Measurements from ENCODE around the gene CREB3L4.

The CREB3L4 gene

DNA sequence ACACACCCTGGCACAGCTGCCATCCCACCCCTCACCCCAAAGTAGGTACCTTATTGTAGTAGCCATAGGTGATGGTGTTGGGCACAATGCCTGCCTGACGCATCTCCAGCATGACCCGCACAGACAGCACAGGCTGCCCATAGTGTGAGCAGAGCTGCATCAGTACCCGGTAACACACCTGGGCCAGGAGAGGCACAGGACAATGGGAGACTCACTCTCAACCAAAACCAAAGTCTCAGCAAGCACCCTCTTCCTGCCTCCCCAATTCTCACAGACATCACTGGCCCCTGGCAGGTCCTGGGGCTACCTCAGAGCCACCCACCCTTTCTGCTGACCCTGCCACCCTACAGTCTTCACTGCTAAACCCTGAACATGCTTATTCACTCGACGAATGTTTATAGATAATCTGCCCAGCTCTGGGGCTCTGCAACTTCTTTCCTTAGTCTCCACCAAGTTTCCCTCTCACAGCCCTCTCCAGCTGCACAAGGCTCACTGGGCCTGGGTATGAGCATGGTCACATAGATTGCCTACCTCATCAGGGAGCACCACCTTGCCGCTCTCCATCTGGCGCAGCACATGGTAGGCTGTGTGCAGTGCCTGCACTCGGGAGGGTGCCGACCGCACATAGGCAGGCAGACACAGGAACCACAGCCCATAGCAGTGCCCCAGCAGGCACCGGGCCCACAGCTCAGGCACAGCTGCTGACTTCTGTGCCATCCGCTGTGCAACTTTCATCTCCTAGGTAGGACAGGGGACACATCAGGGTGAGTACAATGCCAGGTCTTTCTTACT, 31.5 kb upstream of the CREB3L4 start:
- DNase-seq (ENCODE audit: insufficient read length, low spot score) (no peak), FAIRE-seq (no peak)

GRCh38 chr1:153937331-153937730, 30.4 kb upstream of the CREB3L4 start:
- FAIRE-seq = no peak
- DNase-seq (ENCODE audit: insufficient read length, low spot score) = no peak

DNA sequence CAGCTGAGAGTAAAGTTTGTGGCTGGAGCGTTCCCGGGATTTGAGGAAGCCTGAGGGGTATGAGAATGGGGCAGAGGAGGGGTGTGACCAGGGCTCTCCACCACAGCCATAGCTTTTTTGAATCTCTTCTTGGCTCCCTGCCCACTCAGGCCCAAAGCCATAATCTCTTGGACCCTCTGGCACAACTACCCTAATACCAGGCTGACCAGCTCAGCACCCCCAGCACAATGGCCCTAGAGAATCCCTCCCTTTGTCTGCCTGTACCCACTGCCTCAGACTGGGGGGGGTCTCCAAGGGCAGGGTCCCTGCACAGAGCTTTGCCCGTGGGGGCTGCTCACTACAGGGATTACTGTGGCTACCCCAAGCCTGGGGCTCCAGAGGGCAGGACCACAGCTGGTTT, 28.7 kb upstream of the CREB3L4 start:
- FAIRE-seq (no peak), DNase-seq (ENCODE audit: insufficient read length, low spot score) (no peak)

DNA sequence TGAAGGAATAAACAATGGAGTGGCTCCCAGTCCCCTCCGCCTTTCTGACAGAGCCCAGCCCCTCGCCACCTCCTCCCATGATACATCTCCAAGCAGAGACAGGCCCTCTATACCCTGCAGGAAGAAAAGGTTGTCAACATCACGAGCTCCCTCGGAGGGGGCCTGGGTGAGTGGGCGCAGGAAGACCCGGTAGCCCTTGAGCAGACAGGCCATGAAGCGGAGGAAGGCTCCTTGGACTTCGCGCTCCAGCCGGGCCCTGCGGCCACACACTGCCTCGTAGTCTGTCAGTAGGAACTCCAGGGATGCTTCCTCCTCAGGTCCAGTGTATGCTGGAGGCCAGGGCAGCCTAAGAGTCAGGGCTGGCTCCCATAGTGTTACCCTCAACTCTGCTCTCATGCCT, 28.2 kb upstream of the CREB3L4 start:
- FAIRE-seq (no peak), DNase-seq (ENCODE audit: insufficient read length, low spot score) (no peak)

DNA sequence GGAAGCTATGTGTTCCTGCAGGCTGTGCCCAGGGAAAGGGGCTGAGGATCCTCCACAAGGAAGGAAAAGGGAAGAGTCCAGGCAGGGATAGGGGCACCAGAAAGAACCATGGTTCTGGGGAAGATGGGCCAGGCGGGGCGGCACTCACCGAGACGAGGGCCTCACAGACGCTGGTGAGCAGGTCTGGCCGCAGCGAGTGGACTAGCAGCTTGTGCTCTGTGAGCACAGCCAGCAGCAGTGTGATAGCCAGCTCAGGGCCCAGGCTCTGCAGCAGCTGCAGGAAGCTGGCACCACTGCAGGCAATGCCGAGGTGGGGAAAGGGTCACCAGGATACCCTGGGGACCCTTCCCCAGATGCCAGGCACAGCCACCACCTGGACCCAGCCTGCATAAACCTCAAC, 26.9 kb upstream of the CREB3L4 start:
- no peak for DNase-seq (ENCODE audit: insufficient read length, low spot score)
- FAIRE-seq = no peak

- DNase-seq (ENCODE audit: insufficient read length, low spot score) = no peak
- FAIRE-seq = no peak
Measured at GRCh38 chr1:153941826-153942725, 25.6 kb upstream of the CREB3L4 start.

DNA sequence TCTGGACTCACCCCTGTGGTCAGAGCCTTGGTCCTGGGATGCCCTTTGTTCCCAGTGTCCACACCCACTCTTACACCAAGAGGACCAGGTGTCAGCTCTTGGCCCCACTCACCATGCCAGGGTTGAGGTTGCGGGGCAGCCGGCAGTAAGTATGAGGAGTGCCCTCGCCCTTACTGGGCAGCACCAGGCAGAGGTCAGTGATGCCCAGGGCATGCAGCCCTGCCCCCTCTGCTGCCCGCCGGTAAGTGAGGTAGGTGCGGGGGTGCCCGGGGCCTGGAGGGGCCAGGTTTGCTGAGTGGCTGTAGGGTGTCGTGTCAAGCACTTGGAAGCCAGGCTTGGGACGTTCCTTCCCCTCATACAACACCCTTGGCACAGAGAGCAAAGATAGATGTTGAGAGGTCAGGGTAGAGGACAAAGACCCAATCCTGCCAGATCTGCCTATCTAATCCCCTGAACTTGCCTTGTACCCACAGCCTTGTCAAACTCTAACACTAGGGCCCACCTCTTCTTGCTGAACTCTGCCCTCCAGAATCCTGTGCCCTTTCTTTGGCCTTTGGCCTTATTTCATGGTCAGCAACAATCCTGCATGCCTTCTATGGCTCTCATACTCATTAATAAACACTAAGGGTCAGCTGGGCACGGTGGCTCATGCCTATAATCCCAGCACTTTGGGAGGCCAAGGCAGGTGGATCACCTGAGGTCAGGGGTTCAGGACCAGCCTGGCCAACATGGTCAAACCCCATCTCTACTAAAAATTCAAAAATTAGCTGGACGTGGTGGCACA, 24.7 kb upstream of the CREB3L4 start:
- no peak for DNase-seq (ENCODE audit: insufficient read length, low spot score)
- no peak for FAIRE-seq

GRCh38 chr1:153944005-153944826, 23.5 kb upstream of the CREB3L4 start:
- FAIRE-seq (no peak), DNase-seq (ENCODE audit: insufficient read length, low spot score) (no peak)

DNA sequence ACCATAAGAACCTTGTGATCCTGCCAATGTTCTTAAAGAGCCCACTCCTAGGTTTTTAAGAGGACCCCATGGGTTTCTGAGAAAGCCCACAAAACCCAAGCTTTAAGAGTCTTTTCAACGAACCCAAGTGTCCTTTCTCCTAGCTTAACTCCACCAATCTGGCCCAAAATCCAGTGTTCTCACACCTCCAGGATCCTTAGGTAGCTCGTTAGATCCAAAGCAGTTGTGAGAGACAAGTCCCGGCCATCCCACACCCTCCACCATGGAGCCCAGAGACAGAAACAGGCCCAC, 22.9 kb upstream of the CREB3L4 start:
- no peak for FAIRE-seq
- DNase-seq (ENCODE audit: insufficient read length, low spot score) = no peak

DNA sequence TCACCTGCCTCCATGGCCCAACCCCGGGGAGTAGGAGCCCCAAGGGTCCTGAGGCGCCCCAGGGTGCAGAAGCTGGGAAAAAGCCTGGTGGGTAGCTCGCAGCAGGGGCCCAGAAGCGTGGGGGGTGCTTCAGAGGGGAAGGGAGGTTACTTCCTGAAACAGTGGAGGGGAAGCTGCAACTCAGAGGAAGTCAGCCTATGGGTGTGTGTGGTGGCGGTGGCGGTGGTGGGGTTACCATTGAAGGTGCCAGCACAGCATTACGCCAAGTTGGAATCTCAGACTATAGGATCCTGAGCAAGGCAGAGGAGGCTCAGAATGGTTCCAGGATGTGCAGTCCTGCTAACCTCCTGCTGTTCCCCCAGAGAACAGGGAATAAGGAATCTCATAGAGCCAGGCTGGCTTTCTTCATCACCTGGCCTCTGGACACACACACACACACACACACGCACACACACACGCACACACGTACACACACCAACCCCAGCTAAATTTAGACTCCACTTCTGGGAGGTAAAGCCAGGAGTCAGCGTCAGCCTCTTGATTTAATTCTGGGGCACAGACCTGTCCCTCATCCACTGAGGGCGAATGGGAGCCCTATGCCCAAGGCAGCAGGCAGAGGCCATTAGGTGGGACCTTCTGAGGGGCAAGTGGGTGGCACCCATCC, 22.4 kb upstream of the CREB3L4 start:
- peak; percentile 92 for DNase-seq (ENCODE audit: insufficient read length, low spot score)

GRCh38 chr1:153945795-153946621, 21.7 kb upstream of the CREB3L4 start:
- FAIRE-seq (peak; percentile 92), DNase-seq (ENCODE audit: insufficient read length, low spot score) (peak; percentile 95)

More for the DNA sequence above, 22.4 kb upstream of the CREB3L4 start:
- no peak for FAIRE-seq

DNA sequence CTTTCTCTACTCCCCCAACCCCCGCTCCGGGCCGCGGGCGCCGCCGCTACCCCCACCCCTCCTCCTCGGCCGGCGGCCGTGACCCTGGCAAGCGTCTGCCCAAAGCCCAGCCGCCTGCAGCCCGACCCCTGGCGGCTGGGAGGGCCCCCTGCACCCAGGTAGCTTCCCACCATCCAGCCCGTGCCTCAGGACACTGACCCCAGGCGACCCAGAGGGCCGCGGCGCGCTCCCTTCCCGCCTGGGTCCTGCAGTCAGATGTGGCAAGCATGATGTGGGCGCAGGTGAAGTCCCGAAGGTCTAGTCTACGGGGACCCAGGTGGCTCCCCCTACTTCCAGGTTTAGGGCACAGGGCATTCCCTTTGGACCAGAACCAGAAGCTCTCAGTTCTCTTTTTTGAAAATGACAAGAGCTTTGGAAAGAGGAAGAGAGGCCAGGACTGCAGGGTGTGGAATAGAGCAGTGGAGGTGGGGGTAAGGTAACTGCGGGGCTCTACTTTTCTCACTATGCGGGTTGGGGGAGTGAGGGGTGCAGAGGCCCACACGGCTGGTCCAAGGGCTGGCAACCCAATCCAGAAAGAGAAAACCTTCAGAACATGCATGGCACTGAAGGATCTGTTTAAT, 21.0 kb upstream of the CREB3L4 start, which contains the start of gene DENND4B:
DENND4B (minus strand) TSS at position 97 of the 620 bp plus-strand sequence. CDS start 2,344 bp downstream, outside the sequence.
- DNase-seq (ENCODE audit: insufficient read length, low spot score) (peak; percentile 97), FAIRE-seq (peak; percentile 87)

DNA sequence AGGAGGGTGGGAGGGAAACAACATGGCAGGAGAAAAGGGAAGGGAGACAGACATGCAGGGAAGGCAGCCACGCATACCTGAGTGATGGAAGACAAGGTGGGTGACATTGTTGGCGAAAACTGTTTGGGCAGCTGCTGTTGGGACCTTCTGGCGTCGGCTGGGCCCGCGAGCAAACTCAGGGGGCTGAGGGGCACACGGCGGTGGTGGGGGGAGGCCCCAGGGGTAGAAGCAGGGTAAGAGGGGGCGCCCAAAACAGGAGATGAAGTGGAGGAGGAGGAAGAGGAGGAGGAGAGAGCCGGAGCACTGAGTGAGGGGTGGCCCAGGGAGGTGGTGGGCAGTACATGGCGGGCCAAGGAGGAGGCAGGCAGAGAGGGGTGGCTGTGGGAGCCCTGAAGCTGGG, 16.5 kb upstream of the CREB3L4 start:
- FAIRE-seq (no peak), DNase-seq (ENCODE audit: insufficient read length, low spot score) (no peak)

DNA sequence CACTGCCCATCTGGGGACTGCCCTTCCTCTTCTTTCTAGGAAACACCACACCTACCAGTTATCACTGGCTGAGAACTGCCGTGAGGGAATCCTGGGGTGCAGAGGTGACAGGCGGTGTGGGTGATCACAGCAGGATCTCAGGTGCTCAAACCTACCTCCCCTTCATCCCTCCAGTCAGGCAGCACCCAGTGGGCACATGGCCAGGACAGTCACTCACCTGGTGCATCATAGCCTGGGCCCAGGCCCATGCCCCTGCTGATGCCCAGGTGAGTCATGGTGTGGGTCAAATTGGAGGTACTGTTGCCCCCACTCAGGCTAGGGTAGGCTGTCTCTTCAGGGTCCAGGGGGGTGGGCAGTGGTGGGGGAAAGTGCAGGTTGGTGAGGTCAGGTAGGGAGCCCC, 15.9 kb upstream of the CREB3L4 start:
- FAIRE-seq (no peak), DNase-seq (ENCODE audit: insufficient read length, low spot score) (no peak)

DNA sequence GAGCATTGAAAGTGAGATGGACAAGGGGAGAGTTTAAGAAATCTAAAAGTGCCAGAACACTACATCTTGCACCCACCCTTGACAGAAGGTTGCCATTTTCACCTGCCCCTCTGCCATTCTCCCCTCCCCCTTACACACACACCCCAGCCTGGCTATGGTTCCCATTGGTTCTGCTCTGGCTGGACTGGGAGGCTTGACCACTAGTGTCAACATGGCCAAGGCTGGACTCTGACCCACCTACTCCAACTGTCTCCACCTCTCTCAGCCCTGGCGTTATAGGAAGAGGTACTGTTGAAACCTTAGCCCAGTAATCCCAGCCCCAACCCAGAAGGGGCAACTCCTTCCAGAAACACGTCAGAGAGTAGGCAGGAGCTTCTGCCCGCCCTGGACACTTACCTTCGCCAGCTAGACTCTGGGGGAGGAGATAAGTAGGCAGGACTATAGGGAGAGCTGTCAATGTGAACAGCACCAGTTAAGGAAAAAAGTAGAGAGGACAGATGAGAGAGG, 13.8 kb upstream of the CREB3L4 start:
- FAIRE-seq (no peak), DNase-seq (ENCODE audit: insufficient read length, low spot score) (no peak)

- no peak for FAIRE-seq
Measured at GRCh38 chr1:153954826-153955225, 12.9 kb upstream of the CREB3L4 start.

GRCh38 chr1:153956997-153957715, 10.5 kb upstream of the CREB3L4 start:
- no peak for FAIRE-seq
- DNase-seq (ENCODE audit: insufficient read length, low spot score) = no peak

More at GRCh38 chr1:153954826-153955225, 12.9 kb upstream of the CREB3L4 start:
- DNase-seq (ENCODE audit: insufficient read length, low spot score) = no peak

DNA sequence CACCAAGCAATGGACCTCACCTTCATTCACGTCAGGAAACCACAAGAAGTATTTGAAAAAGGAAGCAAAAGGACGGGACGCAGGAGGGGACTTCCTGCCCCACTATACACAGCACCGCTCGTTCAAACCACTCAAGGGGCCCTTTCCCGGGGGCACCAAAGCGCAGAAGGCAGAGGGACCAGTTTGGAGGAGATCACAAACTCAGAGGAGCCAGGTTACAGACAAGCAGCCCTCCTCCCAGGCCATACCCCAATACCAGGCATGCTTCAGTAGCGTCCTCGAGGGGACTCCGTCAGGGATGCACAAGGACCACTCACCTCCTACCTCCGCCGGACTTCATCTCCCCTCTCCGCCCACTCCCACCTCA, 10.0 kb upstream of the CREB3L4 start:
- no peak for FAIRE-seq
- no peak for DNase-seq (ENCODE audit: insufficient read length, low spot score)

All from GM19239 (cell line).